Ovary (tissue), 10 donors: Measurements from ENCODE around the gene FREM3. TPM values are rescaled to one million over a fixed set of nuclear protein-coding genes. Genes with fewer than 3 reads are reported as not detected.

Source experiments
- DNase-seq, 5 donors: peaks; one replicate each; pipeline ENCODE4 v3.0.0-alpha.2; 2019 to 2020
- H3K27ac ChIP-seq, 2 donors: fragments of 200-600 bp; one replicate each; pipeline versions ENCODE4 v1.5.1 to v1.8.0; 2019 to 2022
- H3K27me3 ChIP-seq: fragments of 200-600 bp; one replicate; pipeline ENCODE4 v1.8.0; 2022
- H3K36me3 ChIP-seq: fragments of 200-600 bp; sonication (generic); one replicate; pipeline ENCODE4 v1.5.1; 2019
- H3K4me1 ChIP-seq: one replicate; pipeline ENCODE4 v1.8.1; 2013; ENCODE audit warnings: mild to moderate bottlenecking, moderate library complexity; ENCODE audit not compliant: insufficient read depth
- H3K4me3 ChIP-seq: fragments of 200-600 bp; sonication (generic); one replicate; pipeline ENCODE4 v1.5.1; 2017
- H3K9me3 ChIP-seq, 2 donors: fragments of 200-600 bp in 1 of 2; sonication (generic) in 1 of 2; one replicate each; pipeline versions ENCODE4 v1.5.1 to v1.8.1; 2013 to 2019; ENCODE audit warnings: mild to moderate bottlenecking in 1 of 2, moderate library complexity in 1 of 2
- EP300 ChIP-seq: sonication (generic); formaldehyde crosslinking; IDR thresholded peaks from one replicate; pipeline ENCODE4 v1.6.1; 2017; ENCODE audit warnings: antibody characterized with exemption
- POLR2A ChIP-seq: fragments of 450-650 bp; IDR thresholded peaks from one replicate; pipeline ENCODE4 v1.6.1; 2017; ENCODE audit warnings: antibody characterized with exemption, mild to moderate bottlenecking, moderate library complexity
- WGBS, 3 donors: extraction: QIAGEN DNeasy Blood & Tissue Kit in 1 of 3; methylation state at CpG; one replicate each; pipeline versions ENCODE4 v1.1.5 to v1.1.7; 2013 to 2017; 5-methylcytosine and 5-hydroxymethylcytosine counted together
- intact Hi-C, 4 donors: fragments of 100-400 bp; cut with DNase I; formaldehyde crosslinking; loops; one replicate each; pipeline versions ENCODE4 v1.11.0 to v1.15.1; 2022 to 2023
- long read RNA-seq, 3 donors: library from polyadenylated mRNA in 2 of 3; unstranded in 2 of 3; transcript quantifications; one replicate each; pipeline ENCODE4 v2.0.0 and lab custom pipeline, GENCODE V29; 2021 to 2026
- polyA plus RNA-seq, 2 donors: library from polyadenylated mRNA; stranded (reverse); fragments of 200-250 nt in 1 of 2; fragments of 350-450 nt in 1 of 2; fragmentation: Illumina TruSeq in 1 of 2; extraction: RNeasy Lipid Tissue Mini Kit (QIAGEN cat#74804) in 1 of 2; gene quantifications; one replicate each; pipeline ENCODE4 v1.2.3, GENCODE V29; 2013 to 2014
- total RNA-seq, 7 donors: library from RNA; depleted of rRNA in 2 of 7; stranded (reverse); fragments of >200 nt in 2 of 7; fragmentation: NEBNext Ultra II Directional in 3 of 7; extraction: Animal tissue kit (Norgen Biotek cat#: 25700) in 3 of 7; gene quantifications; one replicate each; pipeline versions ENCODE4 v1.1.0 to v1.2.4, GENCODE V29; 2016 to 2023
- TF ChIP-seq, protein P1 (sequence below), 3 donors: fragments of 450-650 bp in 2 of 3; fragments of 200-600 bp in 1 of 3; IDR thresholded peaks; one replicate each; pipeline versions ENCODE4 v1.5.1 to v1.8.0; 2016 to 2022; ENCODE audit warnings: antibody characterized with exemption in 3 of 3, mild to moderate bottlenecking in 1 of 3
- donor health status: DM: no; HTN: no; CAD: no; lungs with moderate emphysema.
- donor health status: DM: no; HTN: no; CAD: no.
- donor health status: Bipolar disorder and iron deficiency.
- donor health status: DM: yes; HTN: yes; CAD: no.
- donor health status: DM: no; HTN: no; CAD: no.
- donor health status: DM: yes; HTN: yes; CAD: no.

FREM3 gene
- total RNA-seq (under 1 TPM in 1 of 7 donors, not detected in 6; 0.08 TPM), polyA plus RNA-seq (under 1 TPM in 1 of 2 donors, not detected in 1; 0.02 TPM)
- long read RNA-seq, donor 1, result 0 reads
- long read RNA-seq, donor 2, result 0 reads
- long read RNA-seq, donor 3, result 0 reads

DNA sequence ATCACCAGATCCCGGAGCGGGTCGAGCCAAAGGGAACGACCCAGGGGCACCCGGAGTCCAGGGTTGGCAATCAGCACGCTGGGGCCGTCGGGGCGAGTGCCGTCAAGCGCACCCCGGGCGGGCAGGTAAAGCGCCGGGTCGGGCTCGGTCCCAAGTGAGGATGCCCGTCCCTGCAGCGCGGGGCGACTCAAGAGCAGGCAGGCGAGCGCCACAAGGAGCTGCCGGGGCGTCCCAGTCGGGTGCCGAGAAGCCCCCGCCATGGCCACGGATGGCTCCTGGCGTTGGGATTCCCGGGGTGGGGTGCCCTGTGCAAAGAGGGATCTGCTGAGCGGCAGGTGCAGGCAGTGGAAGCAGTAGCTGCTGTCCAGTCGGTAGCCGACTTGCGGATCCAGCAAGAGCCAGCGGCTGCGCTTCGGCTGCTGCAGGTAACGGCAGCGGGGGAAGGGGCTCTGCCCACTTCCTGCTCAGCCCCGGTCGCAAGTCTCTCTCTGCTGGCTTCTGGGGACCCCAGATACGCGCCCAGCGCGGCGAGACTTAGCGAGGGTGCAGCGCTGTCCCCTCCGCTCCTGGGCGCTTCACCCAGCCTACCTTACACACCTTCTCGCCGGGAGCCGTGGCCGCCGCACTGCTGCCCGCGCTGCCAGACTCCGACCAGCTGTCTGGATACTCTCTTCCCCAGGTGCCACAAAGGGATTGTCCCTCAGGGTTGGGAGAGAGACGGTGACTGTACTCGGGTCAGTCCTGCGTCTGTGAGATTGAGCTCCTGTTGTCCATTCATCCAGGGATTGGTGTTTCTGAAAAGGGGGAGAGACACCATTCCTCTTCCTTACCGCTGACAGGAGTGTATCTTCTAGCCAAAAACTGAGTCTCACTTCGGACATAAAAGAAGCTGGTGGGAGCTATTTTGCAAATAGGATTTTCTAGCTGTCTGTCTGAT is at the start of gene FREM3:
FREM3 (minus strand) TSS at position 260 of the 937 bp plus-strand sequence; CDS start at position 260, 0 bp downstream.
- no peak within 1 kb of the TSS for H3K4me3 ChIP-seq
- no peak for DNase-seq
- H3K27me3 ChIP-seq, result no peaks in the 10 kb centered on the region
- no peaks in the 10 kb centered on the region for H3K36me3 ChIP-seq
- TF ChIP-seq EP300 (no peak), POLR2A (no peak)
- TF ChIP-seq, protein P1, sequence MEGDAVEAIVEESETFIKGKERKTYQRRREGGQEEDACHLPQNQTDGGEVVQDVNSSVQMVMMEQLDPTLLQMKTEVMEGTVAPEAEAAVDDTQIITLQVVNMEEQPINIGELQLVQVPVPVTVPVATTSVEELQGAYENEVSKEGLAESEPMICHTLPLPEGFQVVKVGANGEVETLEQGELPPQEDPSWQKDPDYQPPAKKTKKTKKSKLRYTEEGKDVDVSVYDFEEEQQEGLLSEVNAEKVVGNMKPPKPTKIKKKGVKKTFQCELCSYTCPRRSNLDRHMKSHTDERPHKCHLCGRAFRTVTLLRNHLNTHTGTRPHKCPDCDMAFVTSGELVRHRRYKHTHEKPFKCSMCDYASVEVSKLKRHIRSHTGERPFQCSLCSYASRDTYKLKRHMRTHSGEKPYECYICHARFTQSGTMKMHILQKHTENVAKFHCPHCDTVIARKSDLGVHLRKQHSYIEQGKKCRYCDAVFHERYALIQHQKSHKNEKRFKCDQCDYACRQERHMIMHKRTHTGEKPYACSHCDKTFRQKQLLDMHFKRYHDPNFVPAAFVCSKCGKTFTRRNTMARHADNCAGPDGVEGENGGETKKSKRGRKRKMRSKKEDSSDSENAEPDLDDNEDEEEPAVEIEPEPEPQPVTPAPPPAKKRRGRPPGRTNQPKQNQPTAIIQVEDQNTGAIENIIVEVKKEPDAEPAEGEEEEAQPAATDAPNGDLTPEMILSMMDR (IDR thresholded peaks at IDR 0.05), result no peak
- no peak within 1 kb of the TSS for H3K27ac ChIP-seq
- intact Hi-C loops, result no loop called here
- WGBS, 3 donors, result 1 to 2% (median 1%) methylated on average over 35 to 64 of the region's 64 CpGs
- H3K4me1 ChIP-seq, result peaks cover 4% of the 10 kb centered on the region
- peaks cover 0 to 7% of the 10 kb centered on the region in 2 donors for H3K9me3 ChIP-seq

GRCh38 chr4:143745874-143746273 is 45.4 kb upstream of the FREM3 start:
- H3K4me3 ChIP-seq, result no peak overlapping the region
- DNase-seq, result no peak
- intact Hi-C loops, result no loop called here
- no peaks in the 10 kb centered on the region for H3K4me1 ChIP-seq
- H3K27me3 ChIP-seq, result peaks cover 2% of the 10 kb centered on the region
- H3K9me3 ChIP-seq, result no peaks in the 10 kb centered on the region
- no peaks in the 10 kb centered on the region for H3K36me3 ChIP-seq
- H3K27ac ChIP-seq, result no peak overlapping the region
- TF ChIP-seq POLR2A (no peak), EP300 (no peak)
- TF ChIP-seq, protein P1 (IDR thresholded peaks at IDR 0.05), result no peak

DNA sequence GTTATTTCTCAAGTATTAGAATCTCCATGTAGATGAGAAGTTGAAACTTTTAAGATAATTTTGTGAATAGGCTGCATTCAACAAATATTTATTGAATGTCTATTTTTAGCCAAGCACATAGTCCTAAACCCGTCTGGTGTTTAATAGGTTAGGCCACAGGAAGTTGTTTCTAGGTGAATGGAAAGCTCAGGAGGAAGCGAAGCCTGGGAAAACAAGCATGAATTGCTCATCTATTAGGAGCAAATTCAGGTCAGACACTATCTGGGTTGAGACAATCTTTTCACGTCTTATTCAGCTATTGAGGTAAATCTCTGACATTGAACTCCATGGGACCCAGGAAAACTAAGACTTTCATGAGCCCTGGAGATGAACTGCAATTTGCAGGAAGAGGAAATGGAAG is 43.1 kb upstream of the FREM3 start:
- Histone ChIP-seq H3K4me1 (no peaks in the 10 kb centered on the region), H3K27me3 (peaks cover 3% of the 10 kb centered on the region), H3K4me3 (no peak overlapping the region), H3K36me3 (no peaks in the 10 kb centered on the region), H3K27ac (no peak overlapping the region), H3K9me3 (no peaks in the 10 kb centered on the region)
- no peak for DNase-seq
- TF ChIP-seq, protein P1 (IDR thresholded peaks at IDR 0.05), result no peak
- TF ChIP-seq POLR2A (no peak), EP300 (no peak)
- WGBS, 3 donors, result 78 to 80% (median 79%) methylated on average over 3 of the region's 3 CpGs
- intact Hi-C loops, result no loop called here

- Histone ChIP-seq H3K9me3 (no peaks in the 10 kb centered on the region), H3K27me3 (peaks cover 3% of the 10 kb centered on the region), H3K36me3 (no peaks in the 10 kb centered on the region), H3K4me1 (no peaks in the 10 kb centered on the region), H3K27ac (no peak overlapping the region), H3K4me3 (no peak overlapping the region)
- TF ChIP-seq POLR2A (no peak), EP300 (no peak)
- TF ChIP-seq, protein P1 (IDR thresholded peaks at IDR 0.05), result no peak
- intact Hi-C loops, result no loop called here
- DNase-seq, result no peak
- 15 to 27% (median 19%) methylated on average over 2 of the region's 2 CpGs for WGBS, 3 donors
Observed at GRCh38 chr4:143742834-143743233, 42.4 kb upstream of the FREM3 start.
